ENCODE measurements around the gene WFIKKN2.
"Not testable (repeated sequence)": the region's sequence is repeated elsewhere in the genome, so short reads cannot be mapped to it uniquely, and the experiment has no call there.

Gene WFIKKN2, protein sequence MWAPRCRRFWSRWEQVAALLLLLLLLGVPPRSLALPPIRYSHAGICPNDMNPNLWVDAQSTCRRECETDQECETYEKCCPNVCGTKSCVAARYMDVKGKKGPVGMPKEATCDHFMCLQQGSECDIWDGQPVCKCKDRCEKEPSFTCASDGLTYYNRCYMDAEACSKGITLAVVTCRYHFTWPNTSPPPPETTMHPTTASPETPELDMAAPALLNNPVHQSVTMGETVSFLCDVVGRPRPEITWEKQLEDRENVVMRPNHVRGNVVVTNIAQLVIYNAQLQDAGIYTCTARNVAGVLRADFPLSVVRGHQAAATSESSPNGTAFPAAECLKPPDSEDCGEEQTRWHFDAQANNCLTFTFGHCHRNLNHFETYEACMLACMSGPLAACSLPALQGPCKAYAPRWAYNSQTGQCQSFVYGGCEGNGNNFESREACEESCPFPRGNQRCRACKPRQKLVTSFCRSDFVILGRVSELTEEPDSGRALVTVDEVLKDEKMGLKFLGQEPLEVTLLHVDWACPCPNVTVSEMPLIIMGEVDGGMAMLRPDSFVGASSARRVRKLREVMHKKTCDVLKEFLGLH

GRCh38 chr17:50835301-50836234 lies at the start of gene WFIKKN2:
TSS of gene WFIKKN2 (plus strand) at chr17:50835586. CDS start at chr17:50835938, 352 bp downstream.
- no peak for DNase-seq

DNA sequence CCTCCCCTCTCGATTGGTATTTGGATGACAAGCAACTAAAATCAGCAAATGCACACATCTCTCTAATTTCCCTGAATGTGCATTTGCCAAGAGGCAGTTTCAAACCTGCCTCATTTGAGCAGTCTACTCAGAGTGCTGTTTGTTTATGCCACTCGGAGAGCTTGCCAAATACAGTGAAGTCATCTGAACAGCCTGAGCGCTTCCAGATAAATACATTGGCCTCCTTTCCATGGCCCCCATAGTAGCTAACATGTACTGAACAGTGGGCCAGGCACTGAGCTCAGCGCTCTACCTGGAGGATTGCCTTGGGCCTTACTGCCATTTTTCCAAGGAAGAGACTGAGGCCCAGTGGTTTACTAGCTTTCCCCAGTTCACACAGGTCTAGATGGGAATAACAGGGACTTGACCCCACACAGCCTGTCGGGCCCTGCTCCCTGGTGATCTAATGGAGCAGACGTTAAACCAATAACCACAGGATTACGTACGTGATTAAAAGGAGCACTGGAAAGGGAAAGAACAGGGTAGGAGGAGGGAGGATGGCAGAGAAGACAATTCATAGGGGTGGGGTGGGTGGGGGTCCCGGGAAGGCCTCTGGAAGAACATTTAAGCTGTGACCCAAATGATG lies 49.3 kb upstream of the WFIKKN2 start:
- peak in 14 of 51 donors; percentile 5 to 50 (median 16) for DNase-seq

GRCh38 chr17:50787106-50787505 lies 48.3 kb upstream of the WFIKKN2 start:
- no peak for DNase-seq

GRCh38 chr17:50790618-50791017 lies 44.8 kb upstream of the WFIKKN2 start:
- DNase-seq = no peak

GRCh38 chr17:50792132-50792531 lies 43.3 kb upstream of the WFIKKN2 start:
- DNase-seq = no peak

DNA sequence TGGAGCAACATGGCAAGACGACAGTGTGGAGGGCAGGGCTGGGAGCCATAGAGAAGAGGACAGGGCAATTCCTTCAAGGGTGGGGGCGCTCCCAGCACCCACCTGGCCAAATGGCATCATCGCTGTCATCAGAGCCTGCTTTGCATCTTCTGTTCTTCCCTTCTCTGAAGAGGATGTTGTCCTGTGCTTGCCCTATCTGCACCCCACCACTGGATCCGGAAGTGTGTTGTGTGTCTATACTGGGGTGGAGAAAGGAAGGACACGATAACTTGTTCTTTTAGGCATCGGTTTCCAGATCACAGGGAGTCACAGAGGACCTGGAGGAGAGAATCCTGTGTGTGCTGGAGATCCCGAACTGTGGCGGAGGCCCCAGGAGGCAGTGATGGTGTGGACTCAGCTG lies 42.4 kb upstream of the WFIKKN2 start:
- no peak for DNase-seq

- DNase-seq = no peak
Observed at GRCh38 chr17:50794361-50794760, 41.0 kb upstream of the WFIKKN2 start.

- DNase-seq = peak in 2 of 51 donors; percentile 3 to 39
Observed at GRCh38 chr17:50797135-50797810, 38.1 kb upstream of the WFIKKN2 start.

DNA sequence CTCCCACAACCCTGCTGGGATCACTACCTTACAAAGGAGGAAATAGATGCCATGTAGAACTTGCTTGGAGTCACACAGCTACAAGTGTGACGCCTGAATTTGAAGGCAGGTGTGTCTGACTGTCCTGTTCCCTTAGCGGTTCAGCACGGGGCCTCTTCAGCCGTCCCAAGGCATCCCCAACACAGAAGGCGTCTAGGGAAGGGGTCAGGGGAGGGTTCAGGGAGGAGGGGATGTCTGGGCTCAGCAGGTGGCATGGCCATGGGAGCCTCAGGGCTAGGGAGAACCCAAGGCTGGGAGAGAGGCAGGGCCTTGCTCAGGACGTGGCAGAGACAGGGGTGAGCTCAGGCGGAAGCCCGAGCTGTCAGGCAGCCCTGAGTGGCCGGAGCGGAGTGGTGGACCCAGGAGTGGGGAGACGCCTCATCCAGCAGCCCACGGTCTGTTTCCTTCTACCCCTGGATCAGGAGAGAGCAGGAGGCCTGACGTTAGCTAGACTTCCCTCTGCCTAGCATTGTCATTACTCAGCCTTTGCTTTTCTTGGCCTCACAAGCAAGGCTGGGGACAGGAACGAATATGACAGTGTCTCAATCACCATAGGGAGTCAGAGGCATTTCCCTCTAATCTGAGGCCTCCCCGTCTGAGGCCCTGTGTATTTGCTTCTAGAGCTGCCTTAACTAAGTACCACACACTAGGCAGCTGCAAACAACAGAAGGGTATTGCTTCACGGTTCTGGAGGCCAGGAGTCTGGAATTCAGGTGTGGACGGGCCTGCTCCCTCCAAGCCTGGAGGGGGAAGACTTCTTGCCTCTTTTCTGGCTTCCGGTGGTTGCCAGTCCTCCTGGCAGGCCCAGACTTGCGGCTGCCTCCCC lies 36.7 kb upstream of the WFIKKN2 start:
- DNase-seq = no peak

- DNase-seq = no peak
Observed at GRCh38 chr17:50799582-50799981, 35.8 kb upstream of the WFIKKN2 start.

DNA sequence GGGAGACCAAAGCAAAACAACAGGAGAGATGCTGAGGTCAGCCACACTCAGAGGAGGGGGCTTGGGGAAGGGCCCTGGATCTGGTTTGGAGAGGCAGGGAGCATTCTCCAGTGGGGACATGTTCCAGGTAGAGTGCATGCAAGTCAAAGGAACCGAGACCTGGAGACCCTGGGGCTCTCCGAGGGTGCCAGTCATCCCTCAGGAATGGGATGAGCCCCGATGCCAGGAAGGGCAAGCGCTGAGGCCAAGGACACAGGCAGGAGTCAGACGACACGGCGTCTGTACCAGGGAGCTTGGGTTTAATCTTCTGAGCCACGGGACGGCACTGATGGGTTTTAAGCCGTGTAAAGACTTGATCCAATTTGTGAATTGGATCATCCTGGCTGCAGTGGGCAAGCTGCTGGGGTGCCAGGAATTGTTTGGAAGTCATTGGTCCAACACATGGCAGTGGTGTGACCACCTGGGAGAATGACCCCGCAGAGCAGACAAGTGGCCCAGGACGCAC lies 35.1 kb upstream of the WFIKKN2 start:
- DNase-seq = no peak

- no peak for DNase-seq
Observed at GRCh38 chr17:50802609-50803571, 32.5 kb upstream of the WFIKKN2 start.

DNA sequence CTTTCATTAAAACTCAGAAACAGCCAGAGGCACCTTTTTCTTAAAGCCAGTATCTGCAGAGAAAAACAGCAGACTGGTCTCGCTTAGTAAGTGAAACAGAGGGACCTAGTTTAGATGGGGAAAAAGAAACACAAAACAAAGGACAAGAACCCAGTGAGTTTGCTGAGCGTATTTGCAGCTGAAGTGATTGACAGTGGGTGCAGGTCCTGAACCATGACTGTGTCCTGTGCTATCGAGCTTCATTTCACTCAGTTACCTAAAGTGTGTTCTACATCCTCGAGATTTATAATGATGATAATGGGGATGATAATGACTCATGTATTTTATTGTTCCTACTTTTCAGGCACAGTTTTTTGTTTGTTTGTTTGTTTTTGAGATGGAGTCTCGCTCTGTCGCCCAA lies 31.7 kb upstream of the WFIKKN2 start:
- DNase-seq = no peak

DNA sequence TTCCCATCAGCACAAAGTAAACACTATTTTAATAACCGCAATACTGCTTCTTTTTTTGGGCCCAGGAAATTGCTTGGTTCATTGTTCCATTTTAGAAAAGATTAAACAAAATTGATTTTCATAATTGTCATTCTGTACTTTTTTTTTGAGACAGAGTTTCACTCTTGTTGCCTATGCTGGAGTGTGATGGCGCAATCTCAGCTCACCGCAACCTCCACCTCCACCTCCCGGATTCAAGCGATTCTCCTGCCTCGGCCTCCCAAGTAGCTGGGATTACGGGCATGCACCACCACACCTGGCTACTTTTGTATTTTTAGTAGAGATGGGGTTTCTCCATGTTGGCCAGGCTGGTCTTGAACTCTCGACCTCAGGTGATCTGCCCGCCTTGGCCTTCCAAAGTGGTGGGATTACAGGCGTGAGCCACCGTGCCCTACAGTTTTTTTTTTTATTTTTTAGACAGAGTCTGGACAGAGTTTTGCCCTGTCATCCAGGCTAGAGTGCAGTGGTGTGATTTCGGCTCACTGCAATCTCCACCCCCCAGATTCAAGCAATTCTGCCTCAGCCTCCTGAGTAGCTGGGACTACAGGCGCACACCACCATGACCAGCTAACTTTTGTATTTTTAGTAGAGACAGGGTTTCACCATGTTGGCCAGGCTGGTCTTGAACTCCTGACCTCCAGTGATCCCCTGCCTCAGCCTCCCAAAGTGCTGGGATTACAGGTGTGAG lies 30.5 kb upstream of the WFIKKN2 start:
- DNase-seq = not testable (repeated sequence)

- DNase-seq = no peak
Observed at GRCh38 chr17:50805486-50805885, 29.9 kb upstream of the WFIKKN2 start.

DNA sequence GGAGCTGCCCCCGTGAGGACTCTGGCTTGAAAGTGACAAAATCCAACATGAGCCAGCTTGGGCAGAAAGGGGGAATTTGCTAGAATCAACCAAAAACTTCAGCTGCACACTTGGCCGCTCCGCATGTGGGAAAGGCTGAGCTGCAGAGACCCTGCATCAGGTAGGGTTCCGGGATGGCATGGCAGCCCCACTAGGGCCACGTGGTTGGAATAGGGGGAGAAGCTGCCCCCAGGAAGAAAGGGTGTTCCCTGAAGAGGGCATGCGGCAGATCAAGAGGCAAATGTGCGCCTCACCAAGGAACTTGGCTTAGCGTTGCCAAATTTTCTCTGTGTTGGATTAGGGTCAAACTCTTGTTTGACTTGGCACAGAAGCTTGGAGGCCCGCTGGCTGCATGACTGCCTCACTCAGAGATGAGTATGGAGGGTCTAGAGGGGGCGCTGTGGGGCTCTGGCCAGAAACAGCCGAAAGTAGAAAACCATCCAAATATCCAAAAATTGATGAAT lies 29.2 kb upstream of the WFIKKN2 start:
- no peak for DNase-seq

GRCh38 chr17:50807009-50807408 lies 28.4 kb upstream of the WFIKKN2 start:
- no peak for DNase-seq

DNA sequence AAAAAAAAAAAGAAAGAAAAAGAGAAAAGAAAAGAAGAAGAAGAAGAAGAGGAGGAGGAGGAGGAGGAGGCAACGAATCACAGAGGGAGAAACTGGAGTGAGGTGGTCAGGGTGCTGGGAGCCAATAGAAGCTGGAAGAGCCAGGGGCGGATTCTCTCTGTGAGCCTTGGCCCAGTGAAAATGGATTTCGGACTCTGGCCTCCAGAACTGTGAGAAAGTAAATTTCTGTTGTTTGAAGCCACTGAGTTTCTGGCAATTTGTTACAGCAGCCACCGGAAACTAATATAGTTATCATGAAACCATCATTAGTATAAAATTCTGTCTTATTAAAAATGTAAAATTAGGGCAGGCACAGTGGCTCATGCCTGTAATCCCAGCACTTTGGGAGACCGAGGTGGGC lies 27.7 kb upstream of the WFIKKN2 start:
- no peak for DNase-seq
